SK-N-SH treated with all-trans-retinoic acid at 6 μM for 48 hours (cell line): ENCODE results near the gene PLXNA4.

Experiments used
- ARNTL ChIP-seq: fragments of 450-650 bp; formaldehyde crosslinking; IDR thresholded peaks from 2 replicates; pipeline ENCODE4 v1.5.0; 2020; ENCODE audit warnings: low read depth, mild to moderate bottlenecking, moderate library complexity, borderline replicate concordance
- GLIS3 ChIP-seq: fragments of 250-450 bp; sonication (Bioruptor Pico); IDR thresholded peaks from 2 replicates; pipeline ENCODE4 v1.5.0; 2020; ENCODE audit warnings: mild to moderate bottlenecking, moderate library complexity
- OSR1 ChIP-seq: fragments of 250-450 bp; sonication (Bioruptor Pico); IDR thresholded peaks from 2 replicates; pipeline ENCODE4 v1.8.0; 2022; ENCODE audit warnings: moderate library complexity, mild to moderate bottlenecking, inconsistent platforms
- PATZ1 ChIP-seq: fragments of 250-450 bp; sonication (Bioruptor Pico); IDR thresholded peaks from 2 replicates; pipeline ENCODE4 v1.8.0; 2020; ENCODE audit warnings: mild to moderate bottlenecking, moderate library complexity, borderline replicate concordance
- RARB ChIP-seq: fragments of 250-450 bp; sonication (Bioruptor Pico); IDR thresholded peaks from 2 replicates; pipeline ENCODE4 v1.8.0; 2021; ENCODE audit warnings: mild to moderate bottlenecking, moderate library complexity
- SNAI2 ChIP-seq: fragments of 250-450 bp; sonication (Bioruptor Pico); IDR thresholded peaks from 2 replicates; pipeline ENCODE4 v1.5.0; 2020; ENCODE audit warnings: mild to moderate bottlenecking, moderate library complexity
- TCF4 ChIP-seq: fragments of 250-450 bp; sonication (Bioruptor Pico); IDR thresholded peaks from 2 replicates; pipeline ENCODE4 v1.8.0; 2021; ENCODE audit warnings: mild to moderate bottlenecking, moderate library complexity, borderline replicate concordance
- ZFP3 ChIP-seq: fragments of 250-450 bp; sonication (Bioruptor Pico); IDR thresholded peaks from 2 replicates; pipeline ENCODE4 v1.5.0; 2020; ENCODE audit warnings: mild to moderate bottlenecking, moderate library complexity
- ZFP30 ChIP-seq: fragments of 450-650 bp; formaldehyde crosslinking; IDR thresholded peaks from 2 replicates; pipeline ENCODE4 v1.5.0; 2022; ENCODE audit warnings: mild to moderate bottlenecking, moderate library complexity
- ZNF565 ChIP-seq: fragments of 450-650 bp; formaldehyde crosslinking; conservative IDR thresholded peaks from 2 replicates; pipeline ENCODE4 v1.5.0; 2020; ENCODE audit warnings: low read depth, mild to moderate bottlenecking, moderate library complexity
- ZNF70 ChIP-seq: fragments of 450-650 bp; formaldehyde crosslinking; IDR thresholded peaks from 2 replicates; pipeline ENCODE4 v1.5.0; 2020; ENCODE audit warnings: mild to moderate bottlenecking, moderate library complexity
- TF ChIP-seq, protein P1 (sequence below): fragments of 250-450 bp; sonication (Bioruptor Pico); IDR thresholded peaks from 2 replicates; pipeline ENCODE4 v1.5.1; 2020; ENCODE audit warnings: low read depth, mild to moderate bottlenecking, moderate library complexity
- TF ChIP-seq, protein P2 (sequence below): fragments of 250-450 bp; sonication (Bioruptor Pico); IDR thresholded peaks from 2 replicates; pipeline ENCODE4 v1.5.1; 2021; ENCODE audit warnings: mild to moderate bottlenecking, moderate library complexity

GRCh38 chr7:132424277-132424676 lies 152.0 kb downstream of the PLXNA4 start:
- TF ChIP-seq, protein P1, sequence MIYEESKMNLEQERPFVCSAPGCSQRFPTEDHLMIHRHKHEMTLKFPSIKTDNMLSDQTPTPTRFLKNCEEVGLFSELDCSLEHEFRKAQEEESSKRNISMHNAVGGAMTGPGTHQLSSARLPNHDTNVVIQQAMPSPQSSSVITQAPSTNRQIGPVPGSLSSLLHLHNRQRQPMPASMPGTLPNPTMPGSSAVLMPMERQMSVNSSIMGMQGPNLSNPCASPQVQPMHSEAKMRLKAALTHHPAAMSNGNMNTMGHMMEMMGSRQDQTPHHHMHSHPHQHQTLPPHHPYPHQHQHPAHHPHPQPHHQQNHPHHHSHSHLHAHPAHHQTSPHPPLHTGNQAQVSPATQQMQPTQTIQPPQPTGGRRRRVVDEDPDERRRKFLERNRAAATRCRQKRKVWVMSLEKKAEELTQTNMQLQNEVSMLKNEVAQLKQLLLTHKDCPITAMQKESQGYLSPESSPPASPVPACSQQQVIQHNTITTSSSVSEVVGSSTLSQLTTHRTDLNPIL (CRISPR knock-in tag): no peak
- TF ChIP-seq TCF4 (CRISPR knock-in tag) (no peak), OSR1 (CRISPR knock-in tag) (no peak), SNAI2 (CRISPR knock-in tag) (no peak), PATZ1 (CRISPR knock-in tag) (no peak), ARNTL (CRISPR knock-in tag) (no peak), GLIS3 (CRISPR knock-in tag) (no peak), RARB (CRISPR knock-in tag) (no peak), ZFP30 (CRISPR knock-in tag) (no peak), ZFP3 (CRISPR knock-in tag) (no peak), ZNF565 (CRISPR knock-in tag) (no peak), ZNF70 (no peak)
- TF ChIP-seq, protein P2, sequence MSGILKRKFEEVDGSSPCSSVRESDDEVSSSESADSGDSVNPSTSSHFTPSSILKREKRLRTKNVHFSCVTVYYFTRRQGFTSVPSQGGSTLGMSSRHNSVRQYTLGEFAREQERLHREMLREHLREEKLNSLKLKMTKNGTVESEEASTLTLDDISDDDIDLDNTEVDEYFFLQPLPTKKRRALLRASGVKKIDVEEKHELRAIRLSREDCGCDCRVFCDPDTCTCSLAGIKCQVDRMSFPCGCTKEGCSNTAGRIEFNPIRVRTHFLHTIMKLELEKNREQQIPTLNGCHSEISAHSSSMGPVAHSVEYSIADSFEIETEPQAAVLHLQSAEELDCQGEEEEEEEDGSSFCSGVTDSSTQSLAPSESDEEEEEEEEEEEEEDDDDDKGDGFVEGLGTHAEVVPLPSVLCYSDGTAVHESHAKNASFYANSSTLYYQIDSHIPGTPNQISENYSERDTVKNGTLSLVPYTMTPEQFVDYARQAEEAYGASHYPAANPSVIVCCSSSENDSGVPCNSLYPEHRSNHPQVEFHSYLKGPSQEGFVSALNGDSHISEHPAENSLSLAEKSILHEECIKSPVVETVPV (CRISPR knock-in tag): no peak
